OCI-M2 (cell line): ENCODE measurements around the gene SMAD6.
A peak's percentile ranks its signal among the peaks of the same experiment; 100 is the strongest.
"Not testable (repeated sequence)": the region's sequence is repeated elsewhere in the genome, so short reads cannot be mapped to it uniquely, and the experiment has no call there.

Experiments used
- DNase-seq: peaks from one replicate; lab custom pipeline; 2025; ENCODE audit not compliant: unreplicated experiment; lab: John Stamatoyannopoulos, UW

Gene SMAD6

DNA sequence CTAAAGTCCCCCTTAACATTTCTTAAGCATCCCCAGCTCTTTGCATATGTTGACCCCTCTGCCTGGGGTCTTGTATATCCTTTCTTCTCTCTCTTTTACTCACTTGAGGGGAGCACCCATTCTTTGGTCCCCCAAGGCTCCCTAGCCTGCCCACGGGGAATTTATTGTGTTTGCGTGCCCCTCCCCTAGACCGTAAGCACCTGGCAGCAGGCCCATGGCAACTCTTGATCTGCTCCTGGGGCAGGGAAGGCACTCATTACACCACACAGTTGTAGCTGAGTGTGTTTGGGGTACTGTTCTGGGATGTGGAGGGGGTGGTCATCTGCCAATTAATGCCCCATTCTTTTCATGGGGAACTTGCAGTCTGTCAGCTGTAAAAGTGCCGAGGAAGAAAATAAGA lies 27.3 kb upstream of the SMAD6 start:
- no peak for DNase-seq

DNA sequence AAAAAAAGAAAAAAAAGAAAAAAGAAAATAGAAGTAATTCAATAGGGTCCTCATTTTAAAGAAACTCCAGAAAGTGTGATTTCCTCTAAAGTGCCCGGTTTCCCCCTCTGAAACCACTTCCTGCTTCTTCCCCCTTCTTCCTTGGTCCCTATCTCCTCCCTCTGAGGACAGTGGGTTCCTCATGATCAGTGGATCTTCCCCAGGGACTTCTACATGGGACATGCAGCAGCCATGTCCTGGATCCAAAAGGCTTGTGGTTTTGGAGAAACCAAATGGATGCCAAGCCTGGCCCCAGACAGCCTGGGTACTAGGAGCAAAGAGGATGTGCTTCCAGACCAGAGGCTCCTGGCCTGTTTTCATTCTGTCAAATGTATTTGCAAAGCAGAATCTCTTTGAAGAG lies 26.6 kb upstream of the SMAD6 start:
- no peak for DNase-seq

- DNase-seq: no peak
These were observed 24.7 kb upstream of the SMAD6 start for GRCh38 chr15:66677336-66677735.

GRCh38 chr15:66679061-66679656 lies 22.9 kb upstream of the SMAD6 start:
- no peak for DNase-seq

DNA sequence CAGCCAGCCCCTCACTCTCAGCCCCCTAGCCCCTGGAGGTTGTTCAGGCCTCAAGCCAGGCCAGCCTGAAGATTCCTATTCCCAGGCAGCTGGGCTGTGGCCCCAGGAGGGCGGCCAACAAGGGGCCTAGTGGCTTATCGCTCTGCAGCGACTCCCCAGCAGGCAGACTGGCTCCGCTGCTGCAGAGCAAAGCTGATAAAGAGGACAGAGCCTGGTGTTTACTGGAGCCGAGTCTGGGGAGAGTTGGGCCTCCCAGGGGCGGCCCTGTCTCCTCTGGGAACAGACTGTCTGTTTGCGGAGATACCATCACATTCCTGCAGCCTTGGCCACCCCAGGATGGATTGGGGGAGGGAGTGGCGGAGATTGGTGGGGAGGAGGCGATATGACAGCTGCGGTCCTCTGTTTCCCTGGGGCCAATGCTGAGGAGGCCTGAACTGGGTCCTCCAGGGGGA lies 22.4 kb upstream of the SMAD6 start:
- DNase-seq: peak; percentile 62

DNA sequence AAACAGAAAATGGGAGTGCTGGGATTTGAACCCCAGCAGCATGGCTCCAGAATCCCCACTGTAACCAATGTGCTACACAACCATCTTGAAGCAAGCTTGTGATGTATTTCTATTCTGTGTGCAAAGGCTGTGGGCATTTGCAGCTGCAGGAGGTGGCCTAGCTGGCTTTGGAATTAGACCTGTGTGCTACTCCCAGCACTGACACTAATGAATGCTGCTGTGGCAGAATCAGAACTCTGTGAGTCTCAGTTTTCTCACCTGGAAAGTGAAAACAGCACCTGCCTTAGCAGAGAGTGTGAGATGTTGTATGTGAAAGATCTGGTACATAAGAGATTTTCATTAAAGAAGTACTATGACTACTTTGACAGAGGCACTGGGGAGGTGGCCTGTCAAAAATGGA lies 21.5 kb upstream of the SMAD6 start:
- DNase-seq: no peak

- no peak for DNase-seq
These were observed 20.6 kb upstream of the SMAD6 start for GRCh38 chr15:66681395-66681794.

DNA sequence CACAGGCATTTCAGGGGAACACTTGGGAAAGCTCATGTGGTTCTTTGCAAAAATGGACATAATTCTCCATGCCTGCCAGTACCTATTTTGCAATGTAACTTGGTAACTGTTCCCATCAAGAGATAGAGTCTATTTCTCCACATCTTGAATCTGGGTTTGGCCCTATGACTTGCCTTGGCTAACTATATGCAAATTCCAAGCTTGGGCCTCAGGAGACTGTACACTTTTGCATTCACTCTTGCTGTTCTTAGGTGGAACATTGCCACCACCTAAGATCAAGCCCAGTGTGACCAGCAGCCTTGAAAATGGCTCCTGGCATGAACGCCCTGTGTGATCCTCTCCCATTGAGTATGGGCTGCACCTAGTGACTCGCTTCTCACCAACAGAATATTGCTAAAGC lies 19.8 kb upstream of the SMAD6 start:
- DNase-seq: no peak

DNA sequence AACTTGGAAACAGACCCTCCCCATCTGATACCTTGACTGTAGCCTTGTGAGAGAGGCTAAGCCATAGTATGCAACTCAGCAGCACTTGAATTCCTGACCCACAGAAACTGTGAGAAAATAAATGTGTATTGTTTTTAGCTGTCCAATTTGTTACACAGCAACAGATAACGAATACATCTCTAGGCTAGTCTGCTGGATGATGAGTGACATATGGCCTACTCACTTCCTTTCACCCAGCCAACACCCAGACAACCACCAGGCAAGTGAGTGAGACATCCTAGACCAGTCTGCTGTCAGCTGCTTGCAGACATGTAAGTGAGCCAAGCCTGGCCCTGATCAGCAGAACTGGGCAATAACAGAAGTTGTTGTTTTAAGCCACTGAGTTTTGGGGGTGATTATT lies 19.2 kb upstream of the SMAD6 start:
- no peak for DNase-seq

DNA sequence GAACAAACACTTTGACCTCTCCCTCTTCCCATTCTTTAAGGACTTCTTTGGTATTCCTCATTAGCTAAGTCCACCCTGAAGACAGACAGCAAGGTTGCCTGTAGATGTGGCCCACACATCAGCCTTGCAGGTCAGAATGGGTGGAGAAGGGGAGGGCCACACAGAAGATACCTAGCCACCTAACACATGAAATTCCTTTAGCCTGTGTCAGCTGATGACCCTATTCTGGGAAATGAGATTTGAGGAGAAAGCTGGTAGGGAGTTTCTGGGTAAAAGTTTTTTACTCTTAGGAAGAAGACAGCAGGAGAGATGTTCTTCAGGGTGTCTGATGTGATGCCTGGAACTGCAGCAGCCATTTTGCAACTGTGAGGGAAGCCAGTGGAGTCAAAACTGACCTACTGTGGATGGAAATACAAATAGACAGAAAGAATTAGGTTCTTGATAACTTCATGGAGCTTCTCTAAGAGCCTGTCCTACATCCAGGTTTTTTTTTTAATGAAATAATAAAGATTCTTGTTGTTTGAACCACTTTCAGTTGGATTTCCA lies 17.8 kb upstream of the SMAD6 start:
- DNase-seq: no peak

GRCh38 chr15:66685638-66686150 lies 16.3 kb upstream of the SMAD6 start:
- DNase-seq: no peak

- DNase-seq: not testable (repeated sequence)
These were observed 11.1 kb upstream of the SMAD6 start for GRCh38 chr15:66690912-66691311.

DNA sequence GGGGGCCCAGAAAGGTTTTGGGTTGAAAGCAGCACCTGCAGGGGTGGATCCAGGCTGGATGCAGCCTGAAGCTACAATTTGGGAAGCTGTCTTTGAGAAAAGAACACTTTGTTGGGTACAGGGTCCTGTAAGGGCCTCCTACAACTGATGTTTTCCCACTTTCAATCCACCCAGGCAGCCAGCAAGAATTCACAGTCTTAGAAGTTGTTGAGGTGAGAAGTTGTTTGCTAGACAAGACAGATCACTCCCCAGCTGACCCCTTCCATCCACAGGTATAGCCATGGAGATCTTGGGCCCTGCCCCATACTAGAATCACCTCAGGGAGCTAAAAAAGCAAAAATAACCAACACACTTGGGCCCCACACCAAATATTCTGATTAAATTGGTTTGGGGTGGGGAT lies 10.3 kb upstream of the SMAD6 start:
- no peak for DNase-seq

- DNase-seq: no peak
These were observed 9.6 kb upstream of the SMAD6 start for GRCh38 chr15:66692391-66692790.

DNA sequence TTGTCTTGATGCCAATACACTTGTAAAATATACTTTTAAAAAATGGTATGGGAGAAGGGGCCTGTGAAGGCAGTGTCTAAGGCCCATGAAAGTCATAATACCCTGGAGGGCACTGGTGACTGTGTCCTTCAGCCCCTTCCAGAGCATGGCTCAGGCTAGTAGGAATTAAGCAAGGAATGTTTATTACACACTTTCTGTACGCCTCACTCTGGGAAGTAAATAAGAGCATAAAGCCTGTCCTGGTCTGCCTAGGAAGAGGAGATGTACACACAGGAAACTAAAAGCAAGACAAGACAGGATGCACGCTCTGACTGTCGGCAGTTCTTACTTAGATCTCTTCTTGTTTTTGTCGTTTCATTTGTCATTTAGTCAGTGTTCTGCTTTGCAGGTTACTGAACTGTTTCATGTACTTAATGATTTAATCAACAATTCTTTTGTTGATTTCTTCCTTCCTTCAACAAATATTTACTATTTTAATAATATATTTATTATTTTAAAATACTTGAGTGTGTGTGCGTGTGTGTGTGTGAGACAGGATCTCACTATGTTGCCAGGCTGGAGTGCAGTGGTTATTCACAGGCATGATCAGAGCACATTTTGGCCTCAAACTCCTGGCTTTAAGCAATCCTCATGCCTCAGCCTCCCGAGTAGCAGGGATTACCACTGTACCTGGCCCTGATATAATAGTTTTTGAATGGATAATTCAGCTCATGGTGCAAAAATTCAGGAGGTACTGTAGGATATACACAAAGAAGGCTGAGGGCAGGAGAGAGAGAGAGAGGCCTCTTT lies 9.0 kb upstream of the SMAD6 start:
- no peak for DNase-seq

DNA sequence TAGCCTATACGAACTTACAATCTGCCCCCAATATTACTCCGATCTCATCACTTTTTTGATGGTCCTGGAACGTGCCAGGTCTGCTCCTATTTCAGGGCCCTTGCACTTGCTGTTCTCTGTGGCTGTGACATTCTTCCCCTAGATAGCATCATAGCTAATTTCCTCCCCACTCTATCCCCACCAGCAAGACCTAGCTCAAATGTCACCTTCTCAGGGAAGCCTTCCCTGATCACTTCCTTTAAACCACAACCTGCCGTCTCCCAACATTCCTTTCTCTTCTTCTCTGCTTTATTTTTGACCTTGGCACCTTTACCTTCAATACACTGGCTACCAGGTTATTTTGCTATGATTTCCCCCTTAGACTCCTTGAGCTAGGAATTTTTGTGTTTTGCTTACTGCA lies 5.3 kb upstream of the SMAD6 start:
- DNase-seq: no peak

GRCh38 chr15:66698318-66698961 lies 3.6 kb upstream of the SMAD6 start:
- DNase-seq: no peak

GRCh38 chr15:66698971-66699370 lies 3.1 kb upstream of the SMAD6 start:
- DNase-seq: no peak

DNA sequence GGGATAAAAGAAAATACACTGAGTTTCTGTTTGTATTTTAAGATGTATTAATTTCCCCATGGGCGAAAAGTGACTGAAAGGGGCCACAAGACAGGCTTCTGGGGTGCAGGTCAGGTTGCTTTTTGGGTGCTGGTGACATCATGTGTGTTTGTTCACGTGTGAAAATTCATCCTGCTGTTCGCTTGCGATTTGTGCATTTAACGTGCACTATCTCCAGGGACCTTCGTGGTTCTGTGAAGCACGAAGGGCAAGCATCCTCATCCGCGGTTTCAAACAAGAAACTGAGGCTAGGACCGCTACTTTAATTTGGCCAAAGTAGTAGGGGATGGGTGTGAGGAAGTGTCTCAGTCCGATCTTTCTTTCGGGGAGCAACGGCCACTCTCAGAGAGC lies 1.6 kb upstream of the SMAD6 start:
- no peak for DNase-seq

GRCh38 chr15:66700802-66701421 lies 1.1 kb upstream of the SMAD6 start:
- peak; percentile 23 for DNase-seq

DNA sequence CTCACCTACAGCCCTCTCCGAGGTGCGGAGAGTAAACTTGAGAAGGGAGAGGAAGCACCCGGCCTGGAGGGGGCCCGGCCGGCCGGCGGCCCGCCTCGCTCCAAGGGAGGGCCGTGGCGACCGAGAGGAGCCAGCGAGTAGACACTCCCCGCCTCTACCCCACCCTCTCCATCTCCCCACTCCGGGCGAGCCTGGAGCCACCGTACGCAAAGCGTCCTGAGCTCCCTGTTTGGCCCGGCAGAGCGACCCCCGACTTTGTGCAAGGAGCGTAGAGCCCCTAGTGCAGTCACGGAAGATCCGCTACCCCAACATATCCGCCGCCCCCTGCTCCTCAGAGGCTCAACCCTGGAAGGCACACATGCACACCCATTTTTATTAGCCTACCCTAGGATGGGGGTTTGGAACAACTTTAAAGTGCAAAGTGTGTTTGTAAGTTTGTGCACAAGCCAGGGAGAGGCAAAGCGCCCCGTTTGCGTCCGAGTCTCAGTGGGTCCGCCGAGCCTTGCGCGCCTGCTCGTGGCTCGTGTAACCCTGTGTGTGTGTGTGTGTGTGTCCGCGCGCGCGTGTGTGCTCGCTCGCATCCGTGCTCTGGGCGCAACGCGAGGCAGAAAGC lies 508 bp upstream of the SMAD6 start:
- DNase-seq: no peak
